MM.1S (cell line): Measurements from ENCODE around the gene FBXW4.

Experiments
- DNase-seq: peaks from one replicate; pipeline ENCODE4 v3.0.0-alpha.2; 2015
- H2AFZ ChIP-seq: fragments of 300-600 bp; sonication (generic); 2 replicates; pipeline ENCODE4 v1.6.0; 2016; ENCODE audit warnings: antibody characterized with exemption, low read length
- H3F3A ChIP-seq: fragments of 300-600 bp; sonication (generic); 2 replicates; pipeline ENCODE4 v1.6.1; 2016; ENCODE audit warnings: mild to moderate bottlenecking, antibody characterized with exemption, low read length, moderate library complexity, mixed read lengths; ENCODE audit not compliant: insufficient read depth
- H3K27ac ChIP-seq: fragments of 300-600 bp; sonication (generic); 2 replicates; pipeline ENCODE4 v1.5.1; 2016; ENCODE audit warnings: mild to moderate bottlenecking, low read length
- H3K27me3 ChIP-seq: fragments of 300-600 bp; sonication (generic); replicated peaks from 2 replicates; pipeline ENCODE4 v1.6.0; 2016; ENCODE audit warnings: low read length; ENCODE audit not compliant: insufficient read depth
- H3K36me3 ChIP-seq: fragments of 300-600 bp; sonication (generic); replicated peaks from 2 replicates; pipeline ENCODE4 v1.6.1; 2016; ENCODE audit warnings: mild to moderate bottlenecking, low read length, mixed read lengths; ENCODE audit not compliant: insufficient read depth
- H3K4me1 ChIP-seq: fragments of 300-600 bp; sonication (generic); 2 replicates; pipeline ENCODE4 v1.6.1; 2016; ENCODE audit warnings: low read length, mixed read lengths
- H3K4me2 ChIP-seq: fragments of 300-600 bp; sonication (generic); 2 replicates; pipeline ENCODE4 v1.6.0; 2016; ENCODE audit warnings: low read depth, low read length
- H3K4me3 ChIP-seq: fragments of 300-600 bp; sonication (generic); 2 replicates; pipeline ENCODE4 v1.5.1; 2016; ENCODE audit warnings: low read length, mixed read lengths
- H3K79me2 ChIP-seq: fragments of 300-600 bp; sonication (generic); 2 replicates; pipeline ENCODE4 v1.6.1; 2016; ENCODE audit warnings: mixed run types, low read length, mixed read lengths
- H3K9ac ChIP-seq: fragments of 300-600 bp; sonication (generic); 2 replicates; pipeline ENCODE4 v1.6.1; 2016; ENCODE audit warnings: low read length, mixed read lengths
- H3K9me2 ChIP-seq: fragments of 300-600 bp; sonication (generic); replicated peaks from 2 replicates; pipeline ENCODE4 v1.6.1; 2016; ENCODE audit warnings: mild to moderate bottlenecking, low read length, mixed read lengths; ENCODE audit not compliant: insufficient read depth
- H3K9me3 ChIP-seq: fragments of 300-600 bp; sonication (generic); replicated peaks from 2 replicates; pipeline ENCODE4 v1.6.1; 2016; ENCODE audit warnings: mild to moderate bottlenecking, low read length, mixed read lengths; ENCODE audit not compliant: insufficient read depth
- H4K20me1 ChIP-seq: fragments of 300-600 bp; sonication (generic); 2 replicates; pipeline ENCODE4 v1.6.1; 2016; ENCODE audit warnings: mild to moderate bottlenecking, low read length, moderate library complexity, mixed read lengths; ENCODE audit not compliant: insufficient read depth
- CTCF ChIP-seq: fragments of 300-600 bp; sonication (generic); IDR thresholded peaks from 2 replicates; pipeline ENCODE4 v1.5.1; 2016; ENCODE audit warnings: antibody characterized with exemption, low read length, mixed read lengths
- EZH2 ChIP-seq: fragments of 300-600 bp; sonication (generic); optimal IDR thresholded peaks from 2 replicates; pipeline ENCODE3; 2017; ENCODE audit warnings: low read depth, mild to moderate bottlenecking, antibody characterized with exemption, low read length, mixed read lengths
- EZH2phosphoT487 ChIP-seq: fragments of 300-600 bp; sonication (generic); IDR thresholded peaks from 2 replicates; pipeline ENCODE4 v1.6.1; 2018; ENCODE audit warnings: antibody characterized with exemption, low read length

Gene FBXW4

DNA sequence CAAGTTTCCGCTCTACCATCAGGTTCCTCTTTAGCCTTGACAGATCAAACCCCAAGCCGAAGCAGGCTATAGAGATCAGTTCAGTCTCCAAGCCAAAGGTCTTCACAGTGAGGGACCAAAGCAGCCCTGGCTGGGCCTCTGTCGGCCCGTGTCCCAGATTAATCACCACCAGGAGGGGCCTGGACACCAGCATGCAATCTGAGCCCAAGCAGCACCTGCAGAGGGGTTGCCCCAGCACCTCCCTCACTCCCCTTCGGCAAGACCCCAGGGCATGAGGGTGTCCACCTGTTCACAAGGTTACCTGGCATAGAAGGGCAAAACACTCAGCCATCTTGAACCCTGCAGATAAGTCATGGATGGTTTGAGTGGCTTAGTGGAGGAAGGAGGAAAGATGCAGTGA lies 36.0 kb downstream of the FBXW4 start:
- 0 out of 2 replicates have a peak, but pooled peaks cover 4% of the 10 kb centered on the region for H3K36me3 ChIP-seq
- no peaks in the 10 kb centered on the region for H3F3A ChIP-seq
- DNase-seq: no peak
- no peak overlapping the region for H3K4me3 ChIP-seq
- H4K20me1 ChIP-seq: no peaks in the 10 kb centered on the region
- TF ChIP-seq CTCF: no peak
- no peak for TF ChIP-seq EZH2
- no peak for TF ChIP-seq EZH2phosphoT487
- no peak overlapping the region for H3K4me2 ChIP-seq
- no peak overlapping the region for H3K27ac ChIP-seq
- H3K9me3 ChIP-seq: no peaks in the 10 kb centered on the region
- no peaks in the 10 kb centered on the region for H3K79me2 ChIP-seq
- H3K4me1 ChIP-seq: no peaks in the 10 kb centered on the region
- H3K9me2 ChIP-seq: no peaks in the 10 kb centered on the region
- H3K27me3 ChIP-seq: no peaks in the 10 kb centered on the region
- H3K9ac ChIP-seq: no peak overlapping the region
- H2AFZ ChIP-seq: no peak overlapping the region

GRCh38 chr10:101656890-101657289 lies 38.1 kb downstream of the FBXW4 start:
- TF ChIP-seq EZH2phosphoT487: no peak
- no peak for TF ChIP-seq EZH2
- no peak for TF ChIP-seq CTCF
- no peaks in the 10 kb centered on the region for H3K36me3 ChIP-seq
- H4K20me1 ChIP-seq: no peaks in the 10 kb centered on the region
- H3K79me2 ChIP-seq: no peaks in the 10 kb centered on the region
- no peaks in the 10 kb centered on the region for H3K9me2 ChIP-seq
- no peaks in the 10 kb centered on the region for H3F3A ChIP-seq
- H3K4me2 ChIP-seq: no peak overlapping the region
- no peaks in the 10 kb centered on the region for H3K4me1 ChIP-seq
- no peak overlapping the region for H3K27ac ChIP-seq
- no peak overlapping the region for H3K4me3 ChIP-seq
- no peaks in the 10 kb centered on the region for H3K27me3 ChIP-seq
- no peak for DNase-seq
- no peaks in the 10 kb centered on the region for H3K9me3 ChIP-seq
- H3K9ac ChIP-seq: no peak overlapping the region
- no peak overlapping the region for H2AFZ ChIP-seq

DNA sequence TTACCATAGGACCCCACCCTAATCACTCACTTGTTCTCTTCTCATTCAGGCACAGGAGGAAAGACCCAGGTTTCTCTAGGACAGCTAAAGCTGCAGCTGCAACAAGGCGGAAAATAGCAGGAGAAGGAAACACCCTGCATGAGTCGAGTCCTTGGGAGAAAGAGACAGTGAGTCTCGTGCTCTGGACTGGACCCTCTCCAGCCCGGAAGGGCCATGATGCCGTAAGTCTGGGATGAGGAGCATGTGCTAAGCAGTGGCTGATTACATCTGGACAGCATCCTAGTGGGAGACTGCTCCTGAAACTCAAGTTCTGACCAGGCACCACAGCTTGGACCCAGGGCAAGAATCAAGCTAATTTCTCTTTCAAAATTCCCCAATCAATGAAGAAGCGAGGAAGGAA lies 39.4 kb downstream of the FBXW4 start:
- no peak overlapping the region for H3K4me3 ChIP-seq
- H3K9me2 ChIP-seq: no peaks in the 10 kb centered on the region
- no peak overlapping the region for H3K4me2 ChIP-seq
- H3K9ac ChIP-seq: no peak overlapping the region
- no peak overlapping the region for H2AFZ ChIP-seq
- TF ChIP-seq EZH2phosphoT487 (no peak), CTCF (no peak), EZH2 (no peak)
- H3K36me3 ChIP-seq: no peaks in the 10 kb centered on the region
- no peaks in the 10 kb centered on the region for H3F3A ChIP-seq
- H3K27ac ChIP-seq: no peak overlapping the region
- H3K9me3 ChIP-seq: no peaks in the 10 kb centered on the region
- H3K4me1 ChIP-seq: no peaks in the 10 kb centered on the region
- H3K79me2 ChIP-seq: no peaks in the 10 kb centered on the region
- H3K27me3 ChIP-seq: no peaks in the 10 kb centered on the region
- no peaks in the 10 kb centered on the region for H4K20me1 ChIP-seq
- no peak for DNase-seq
